Inflammatory macrophage treated with lipopolysaccharide for 4 hours (primary cell): Measurements from ENCODE around the gene TEX13D.

Experiments used
- DNase-seq: peaks from one replicate; pipeline ENCODE4 v3.0.0-alpha.2; 2020

The TEX13D gene

GRCh38 chrX:124348885-124349453 is 16.5 kb downstream of the TEX13D start:
- DNase-seq: no peak

DNA sequence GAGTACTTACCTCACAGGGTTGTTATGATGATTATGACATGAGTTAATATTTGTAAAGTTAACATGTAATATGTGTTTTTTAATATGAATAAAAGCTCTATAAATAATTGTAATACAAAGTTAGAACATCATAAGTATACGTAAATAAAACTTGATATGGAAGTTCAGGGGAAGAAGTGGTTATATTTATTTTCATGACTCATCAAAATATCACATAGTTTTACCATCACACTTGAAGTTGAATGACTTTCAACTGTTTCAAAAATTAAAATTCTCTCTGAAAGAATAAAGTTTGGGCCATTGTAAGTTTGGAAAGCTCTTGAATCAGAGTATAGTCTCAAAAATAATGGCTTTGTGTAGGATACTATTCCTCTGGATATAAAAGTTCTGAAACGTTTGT is 22.2 kb downstream of the TEX13D start:
- no peak for DNase-seq

- DNase-seq: no peak
These were observed 26.4 kb downstream of the TEX13D start for GRCh38 chrX:124358800-124359383.

DNA sequence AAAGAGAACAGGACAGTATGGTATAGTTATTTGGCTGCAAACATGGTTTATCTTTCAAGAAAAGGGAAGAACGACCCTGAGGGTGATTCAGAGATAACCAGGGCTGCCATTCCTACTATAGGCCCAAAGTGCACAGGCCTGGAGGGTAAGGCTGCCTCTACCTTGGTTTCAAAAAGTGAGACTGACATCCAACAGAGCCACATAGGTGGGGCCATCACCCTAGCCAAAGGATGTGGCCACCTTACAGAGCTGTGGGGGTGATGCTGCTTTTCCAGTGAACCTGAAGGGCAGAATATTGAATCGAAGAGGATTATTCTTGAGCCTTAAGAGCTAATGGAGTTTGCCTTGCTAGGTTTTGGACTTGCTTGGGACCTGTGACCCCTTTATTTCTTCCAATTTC is 29.6 kb downstream of the TEX13D start:
- DNase-seq: no peak

DNA sequence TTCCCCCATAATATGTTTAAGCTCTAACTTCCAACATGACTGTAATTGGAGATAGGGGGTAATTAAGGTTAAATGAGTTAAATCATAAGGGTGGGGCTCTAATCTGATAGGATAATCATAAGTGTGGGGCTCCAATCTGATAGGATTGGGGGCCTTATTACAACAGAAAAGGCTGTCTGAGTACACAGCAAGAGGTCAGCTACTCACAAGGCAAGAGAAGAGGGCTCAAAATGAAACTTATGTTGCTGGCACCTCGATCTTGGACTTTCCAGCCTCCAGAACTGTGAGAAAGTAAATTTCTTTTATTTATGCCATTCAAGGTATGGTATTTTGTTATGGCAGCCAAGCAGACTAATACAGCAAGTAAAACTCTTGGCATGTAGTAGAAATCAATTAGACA is 30.3 kb downstream of the TEX13D start:
- DNase-seq: no peak

GRCh38 chrX:124369722-124370121 is 37.3 kb downstream of the TEX13D start:
- no peak for DNase-seq

- no peak for DNase-seq
These were observed 40.9 kb downstream of the TEX13D start for GRCh38 chrX:124373348-124373747.

- DNase-seq: no peak
These were observed 46.2 kb downstream of the TEX13D start for GRCh38 chrX:124378643-124379042.

GRCh38 chrX:124383354-124383753 is 50.9 kb downstream of the TEX13D start:
- DNase-seq: no peak

GRCh38 chrX:124386401-124386800 is 53.9 kb downstream of the TEX13D start:
- no peak for DNase-seq
